GM23338 (cell line): ENCODE data around the gene TNNC1. TPM values are rescaled to one million over a fixed set of nuclear protein-coding genes. Genes with fewer than 3 reads are reported as not detected.

ENCODE experiments used
- ATAC-seq: fragments of 200-7000 bp; cut with Tn5 transposase; 3 replicates; pipeline ENCODE4 v1.9.1; 2020
- DNase-seq: peaks from one replicate; pipeline ENCODE4 v3.0.0-alpha.2; 2015; ENCODE audit warnings: low spot score
- H2AFZ ChIP-seq: fragments of 200-600 bp; sonication (generic); 2 replicates; pipeline ENCODE4 v1.8.0; 2016; ENCODE audit warnings: antibody characterized with exemption, mild to moderate bottlenecking, moderate library complexity
- H3F3A ChIP-seq: fragments of 200-600 bp; sonication (generic); replicated peaks from 2 replicates; pipeline ENCODE4 v1.8.0; 2017; ENCODE audit warnings: antibody characterized with exemption, mixed run types, low read depth
- H3K27ac ChIP-seq: fragments of 200-600 bp; sonication (generic); 2 replicates; pipeline ENCODE4 v1.6.1; 2016; ENCODE audit warnings: low read depth
- H3K27me3 ChIP-seq: fragments of 200-600 bp; sonication (generic); 2 replicates; pipeline ENCODE4 v1.8.0; 2016; ENCODE audit warnings: mild to moderate bottlenecking, mixed run types, moderate library complexity; ENCODE audit not compliant: insufficient read depth
- H3K36me3 ChIP-seq: fragments of 200-600 bp; sonication (generic); 2 replicates; pipeline ENCODE4 v1.8.0; 2016; ENCODE audit warnings: mild to moderate bottlenecking; ENCODE audit not compliant: insufficient read depth
- H3K4me1 ChIP-seq: fragments of 200-600 bp; sonication (generic); 2 replicates; pipeline ENCODE4 v1.8.0; 2016; ENCODE audit warnings: mild to moderate bottlenecking, moderate library complexity; ENCODE audit not compliant: insufficient read depth
- H3K4me2 ChIP-seq: fragments of 200-600 bp; sonication (generic); 2 replicates; pipeline ENCODE4 v1.7.1; 2017; ENCODE audit warnings: mixed run types
- H3K4me3 ChIP-seq: fragments of 200-600 bp; sonication (generic); 2 replicates; pipeline ENCODE4 v1.6.1; 2016; ENCODE audit warnings: mixed run types
- H3K79me2 ChIP-seq: fragments of 200-600 bp; sonication (generic); replicated peaks from 2 replicates; pipeline ENCODE4 v1.8.0; 2017; ENCODE audit warnings: mild to moderate bottlenecking; ENCODE audit not compliant: insufficient read depth
- H3K9me2 ChIP-seq: fragments of 200-600 bp; sonication (generic); 2 replicates; pipeline ENCODE4 v1.8.0; 2017; ENCODE audit not compliant: insufficient read depth
- H4K20me1 ChIP-seq: fragments of 200-600 bp; sonication (generic); replicated peaks from 2 replicates; pipeline ENCODE4 v1.8.0; 2017; ENCODE audit warnings: mild to moderate bottlenecking; ENCODE audit not compliant: insufficient read depth
- H3K27ac Mint-ChIP-seq: 2 replicates; pipeline ENCODE4 v1.8.0; 2020; ENCODE audit warnings: inconsistent platforms, mild to moderate bottlenecking, moderate library complexity, mixed read lengths
- H3K27me3 Mint-ChIP-seq: 3 replicates; pipeline ENCODE4 v1.8.0; 2022; ENCODE audit warnings: low read depth, mild to moderate bottlenecking, moderate library complexity, mixed read lengths, inconsistent platforms; ENCODE audit not compliant: insufficient read depth, poor library complexity
- H3K36me3 Mint-ChIP-seq: 3 replicates; pipeline ENCODE4 v1.8.0; 2021; ENCODE audit warnings: low read depth, mild to moderate bottlenecking, inconsistent platforms, moderate library complexity, mixed read lengths
- H3K4me1 Mint-ChIP-seq: 3 replicates; pipeline ENCODE4 v1.8.0; 2020; ENCODE audit warnings: mild to moderate bottlenecking, inconsistent platforms, mixed read lengths
- H3K4me3 Mint-ChIP-seq: 3 replicates; pipeline ENCODE4 v1.8.0; 2021; ENCODE audit warnings: moderate library complexity, mild to moderate bottlenecking, inconsistent platforms, mixed read lengths
- H3K9me3 Mint-ChIP-seq: 3 replicates; pipeline ENCODE4 v1.8.0; 2020; ENCODE audit warnings: moderate library complexity, mild to moderate bottlenecking, inconsistent platforms, mixed read lengths
- CREB1 ChIP-seq: fragments of 250-450 bp; sonication (Bioruptor Pico); IDR thresholded peaks from 2 replicates; pipeline ENCODE4 v1.5.0; 2020; ENCODE audit warnings: low read depth, mild to moderate bottlenecking, moderate library complexity
- polyA plus RNA-seq: library from polyadenylated mRNA; unstranded; fragments of >200 nt; fragmentation: Nextera tagmentation; extraction: Ambion mirVana; gene quantifications from 2 replicates; pipeline ENCODE4 v1.2.1, GENCODE V29; 2016
- total RNA-seq: library from RNA; depleted of rRNA; stranded (reverse); fragments of >200 nt; shearing (Covaris generic); gene quantifications from 2 replicates; pipeline ENCODE4 v1.2.3, GENCODE V29; 2014
- TF ChIP-seq, protein P1 (sequence below), 2 experiments: fragments of 200-600 bp in 1 of 2; sonication (generic) in 1 of 2; conservative IDR thresholded peaks; 2 replicates each; pipeline versions ENCODE4 v1.5.1 to v1.6.1; 2016 to 2017; ENCODE audit warnings: antibody characterized with exemption in 2 of 2, low read depth in 2 of 2, mild to moderate bottlenecking in 2 of 2, moderate library complexity in 1 of 2
- TF ChIP-seq, protein P2 (sequence below): IDR thresholded peaks from 2 replicates; pipeline ENCODE4 v1.6.1; 2016; ENCODE audit warnings: antibody characterized with exemption
- TF ChIP-seq, protein P3 (sequence below): fragments of 250-450 bp; sonication (Bioruptor Pico); IDR thresholded peaks from 2 replicates; pipeline ENCODE4 v1.5.0; 2020; ENCODE audit warnings: mild to moderate bottlenecking, moderate library complexity

TNNC1 gene
- total and polyA plus RNA-seq, 2 experiments from 2014 or later: 6.5 to 6.9 TPM

DNA sequence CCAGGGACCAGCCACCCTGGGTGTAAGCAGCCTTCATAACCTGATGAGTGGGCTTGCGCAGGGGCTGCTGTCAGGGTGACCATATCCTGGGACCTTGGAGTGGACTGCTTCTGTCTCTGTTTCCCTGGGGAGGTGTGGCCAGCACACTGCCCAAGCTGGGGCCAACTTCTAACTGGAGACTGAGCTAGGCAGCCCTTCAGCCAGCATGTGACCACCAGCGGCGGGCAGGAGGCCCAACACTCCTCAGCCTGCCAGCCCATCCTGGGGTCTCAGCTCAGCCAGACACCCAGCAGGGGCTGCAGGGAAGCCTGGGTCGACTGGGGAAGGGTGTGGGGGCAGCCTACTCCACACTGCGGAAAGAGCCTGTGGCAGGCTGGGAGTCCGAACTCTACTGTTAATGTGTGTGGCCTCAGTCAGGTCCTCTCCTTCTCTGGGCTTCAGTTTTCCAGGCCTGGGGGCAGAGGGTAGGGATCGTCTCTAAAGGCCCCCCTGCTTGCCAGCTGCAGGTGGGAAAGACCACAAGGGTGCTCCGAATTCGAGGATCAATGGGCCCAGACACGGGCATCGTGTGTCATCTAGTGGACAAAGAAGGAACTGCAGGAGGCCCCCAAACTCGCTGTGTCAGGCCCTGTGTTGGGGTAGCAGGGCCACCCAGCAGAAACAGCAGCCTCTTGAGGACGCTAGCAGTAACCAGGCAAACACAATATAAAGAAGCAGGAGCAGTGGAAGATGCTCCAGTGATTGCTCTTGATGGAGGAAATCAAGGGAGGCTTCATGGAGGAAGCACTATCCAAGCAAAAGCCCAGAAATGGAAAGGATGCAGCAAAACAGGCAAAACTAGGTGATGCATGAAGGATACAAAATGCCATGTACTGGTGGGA is 7.0 kb downstream of the TNNC1 start:
- Histone ChIP-seq H3F3A (no peaks in the 10 kb centered on the region), H4K20me1 (no peaks in the 10 kb centered on the region), H3K4me2 (no peak overlapping the region), H3K4me1 (peaks cover 5% of the 10 kb centered on the region), H3K36me3 (no peaks in the 10 kb centered on the region), H3K27me3 (no peaks in the 10 kb centered on the region), H3K79me2 (no peaks in the 10 kb centered on the region), H3K27ac (no peak overlapping the region), H2AFZ (no peak overlapping the region), H3K9me2 (peaks cover 8% of the 10 kb centered on the region; the same call in 1 of the 2 replicates), H3K4me3 (no peak overlapping the region)
- DNase-seq: peak; percentile 96
- H3K36me3 Mint-ChIP-seq: no peaks in the 10 kb centered on the region; the same call in 2 of the 3 replicates
- peaks cover 14% of the 10 kb centered on the region for H3K27me3 Mint-ChIP-seq
- peak; percentile 64 for ATAC-seq
- H3K4me3 Mint-ChIP-seq: no peak overlapping the region
- no peaks in the 10 kb centered on the region; the same call in 2 of the 3 replicates for H3K9me3 Mint-ChIP-seq
- H3K4me1 Mint-ChIP-seq: peaks cover 17% of the 10 kb centered on the region
- TF ChIP-seq, protein P1, sequence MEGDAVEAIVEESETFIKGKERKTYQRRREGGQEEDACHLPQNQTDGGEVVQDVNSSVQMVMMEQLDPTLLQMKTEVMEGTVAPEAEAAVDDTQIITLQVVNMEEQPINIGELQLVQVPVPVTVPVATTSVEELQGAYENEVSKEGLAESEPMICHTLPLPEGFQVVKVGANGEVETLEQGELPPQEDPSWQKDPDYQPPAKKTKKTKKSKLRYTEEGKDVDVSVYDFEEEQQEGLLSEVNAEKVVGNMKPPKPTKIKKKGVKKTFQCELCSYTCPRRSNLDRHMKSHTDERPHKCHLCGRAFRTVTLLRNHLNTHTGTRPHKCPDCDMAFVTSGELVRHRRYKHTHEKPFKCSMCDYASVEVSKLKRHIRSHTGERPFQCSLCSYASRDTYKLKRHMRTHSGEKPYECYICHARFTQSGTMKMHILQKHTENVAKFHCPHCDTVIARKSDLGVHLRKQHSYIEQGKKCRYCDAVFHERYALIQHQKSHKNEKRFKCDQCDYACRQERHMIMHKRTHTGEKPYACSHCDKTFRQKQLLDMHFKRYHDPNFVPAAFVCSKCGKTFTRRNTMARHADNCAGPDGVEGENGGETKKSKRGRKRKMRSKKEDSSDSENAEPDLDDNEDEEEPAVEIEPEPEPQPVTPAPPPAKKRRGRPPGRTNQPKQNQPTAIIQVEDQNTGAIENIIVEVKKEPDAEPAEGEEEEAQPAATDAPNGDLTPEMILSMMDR (conservative IDR thresholded peaks at IDR 0.05; ENCODE audit: low read depth in 2 of 2): peak; percentile 98 to 99
- TF ChIP-seq, protein P2, sequence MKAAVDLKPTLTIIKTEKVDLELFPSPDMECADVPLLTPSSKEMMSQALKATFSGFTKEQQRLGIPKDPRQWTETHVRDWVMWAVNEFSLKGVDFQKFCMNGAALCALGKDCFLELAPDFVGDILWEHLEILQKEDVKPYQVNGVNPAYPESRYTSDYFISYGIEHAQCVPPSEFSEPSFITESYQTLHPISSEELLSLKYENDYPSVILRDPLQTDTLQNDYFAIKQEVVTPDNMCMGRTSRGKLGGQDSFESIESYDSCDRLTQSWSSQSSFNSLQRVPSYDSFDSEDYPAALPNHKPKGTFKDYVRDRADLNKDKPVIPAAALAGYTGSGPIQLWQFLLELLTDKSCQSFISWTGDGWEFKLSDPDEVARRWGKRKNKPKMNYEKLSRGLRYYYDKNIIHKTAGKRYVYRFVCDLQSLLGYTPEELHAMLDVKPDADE: no peak
- TF ChIP-seq, protein P3, sequence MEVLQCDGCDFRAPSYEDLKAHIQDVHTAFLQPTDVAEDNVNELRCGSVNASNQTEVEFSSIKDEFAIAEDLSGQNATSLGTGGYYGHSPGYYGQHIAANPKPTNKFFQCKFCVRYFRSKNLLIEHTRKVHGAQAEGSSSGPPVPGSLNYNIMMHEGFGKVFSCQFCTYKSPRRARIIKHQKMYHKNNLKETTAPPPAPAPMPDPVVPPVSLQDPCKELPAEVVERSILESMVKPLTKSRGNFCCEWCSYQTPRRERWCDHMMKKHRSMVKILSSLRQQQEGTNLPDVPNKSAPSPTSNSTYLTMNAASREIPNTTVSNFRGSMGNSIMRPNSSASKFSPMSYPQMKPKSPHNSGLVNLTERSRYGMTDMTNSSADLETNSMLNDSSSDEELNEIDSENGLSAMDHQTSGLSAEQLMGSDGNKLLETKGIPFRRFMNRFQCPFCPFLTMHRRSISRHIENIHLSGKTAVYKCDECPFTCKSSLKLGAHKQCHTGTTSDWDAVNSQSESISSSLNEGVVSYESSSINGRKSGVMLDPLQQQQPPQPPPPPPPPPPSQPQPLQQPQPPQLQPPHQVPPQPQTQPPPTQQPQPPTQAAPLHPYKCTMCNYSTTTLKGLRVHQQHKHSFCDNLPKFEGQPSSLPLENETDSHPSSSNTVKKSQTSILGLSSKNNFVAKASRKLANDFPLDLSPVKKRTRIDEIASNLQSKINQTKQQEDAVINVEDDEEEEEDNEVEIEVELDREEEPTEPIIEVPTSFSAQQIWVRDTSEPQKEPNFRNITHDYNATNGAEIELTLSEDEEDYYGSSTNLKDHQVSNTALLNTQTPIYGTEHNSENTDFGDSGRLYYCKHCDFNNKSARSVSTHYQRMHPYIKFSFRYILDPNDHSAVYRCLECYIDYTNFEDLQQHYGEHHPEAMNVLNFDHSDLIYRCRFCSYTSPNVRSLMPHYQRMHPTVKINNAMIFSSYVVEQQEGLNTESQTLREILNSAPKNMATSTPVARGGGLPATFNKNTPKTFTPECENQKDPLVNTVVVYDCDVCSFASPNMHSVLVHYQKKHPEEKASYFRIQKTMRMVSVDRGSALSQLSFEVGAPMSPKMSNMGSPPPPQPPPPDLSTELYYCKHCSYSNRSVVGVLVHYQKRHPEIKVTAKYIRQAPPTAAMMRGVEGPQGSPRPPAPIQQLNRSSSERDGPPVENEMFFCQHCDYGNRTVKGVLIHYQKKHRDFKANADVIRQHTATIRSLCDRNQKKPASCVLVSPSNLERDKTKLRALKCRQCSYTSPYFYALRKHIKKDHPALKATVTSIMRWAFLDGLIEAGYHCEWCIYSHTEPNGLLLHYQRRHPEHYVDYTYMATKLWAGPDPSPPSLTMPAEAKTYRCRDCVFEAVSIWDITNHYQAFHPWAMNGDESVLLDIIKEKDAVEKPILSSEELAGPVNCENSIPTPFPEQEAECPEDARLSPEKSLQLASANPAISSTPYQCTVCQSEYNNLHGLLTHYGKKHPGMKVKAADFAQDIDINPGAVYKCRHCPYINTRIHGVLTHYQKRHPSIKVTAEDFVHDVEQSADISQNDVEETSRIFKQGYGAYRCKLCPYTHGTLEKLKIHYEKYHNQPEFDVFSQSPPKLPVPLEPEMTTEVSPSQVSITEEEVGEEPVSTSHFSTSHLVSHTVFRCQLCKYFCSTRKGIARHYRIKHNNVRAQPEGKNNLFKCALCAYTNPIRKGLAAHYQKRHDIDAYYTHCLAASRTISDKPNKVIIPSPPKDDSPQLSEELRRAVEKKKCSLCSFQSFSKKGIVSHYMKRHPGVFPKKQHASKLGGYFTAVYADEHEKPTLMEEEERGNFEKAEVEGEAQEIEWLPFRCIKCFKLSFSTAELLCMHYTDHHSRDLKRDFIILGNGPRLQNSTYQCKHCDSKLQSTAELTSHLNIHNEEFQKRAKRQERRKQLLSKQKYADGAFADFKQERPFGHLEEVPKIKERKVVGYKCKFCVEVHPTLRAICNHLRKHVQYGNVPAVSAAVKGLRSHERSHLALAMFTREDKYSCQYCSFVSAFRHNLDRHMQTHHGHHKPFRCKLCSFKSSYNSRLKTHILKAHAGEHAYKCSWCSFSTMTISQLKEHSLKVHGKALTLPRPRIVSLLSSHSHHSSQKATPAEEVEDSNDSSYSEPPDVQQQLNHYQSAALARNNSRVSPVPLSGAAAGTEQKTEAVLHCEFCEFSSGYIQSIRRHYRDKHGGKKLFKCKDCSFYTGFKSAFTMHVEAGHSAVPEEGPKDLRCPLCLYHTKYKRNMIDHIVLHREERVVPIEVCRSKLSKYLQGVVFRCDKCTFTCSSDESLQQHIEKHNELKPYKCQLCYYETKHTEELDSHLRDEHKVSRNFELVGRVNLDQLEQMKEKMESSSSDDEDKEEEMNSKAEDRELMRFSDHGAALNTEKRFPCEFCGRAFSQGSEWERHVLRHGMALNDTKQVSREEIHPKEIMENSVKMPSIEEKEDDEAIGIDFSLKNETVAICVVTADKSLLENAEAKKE (CRISPR knock-in tag): 0 out of 2 replicates have a peak, but pooled peaks have one; percentile 40
- TF ChIP-seq CREB1: peak; percentile 18; the same call in 1 of the 2 replicates
- H3K27ac Mint-ChIP-seq: no peak overlapping the region
